HepG2 (cell line): ENCODE results near the gene CGREF1. TPM values are rescaled to one million over a fixed set of nuclear protein-coding genes. Genes with fewer than 3 reads are reported as not detected.

Experiments used
- CHCHD3 ChIP-seq: sonication (generic); formaldehyde crosslinking; IDR thresholded peaks from 2 replicates; pipeline ENCODE4 v1.8.0; 2022; ENCODE audit warnings: mild to moderate bottlenecking, missing genetic modification reagents, moderate library complexity
- DPF2 ChIP-seq: sonication (generic); formaldehyde crosslinking; IDR thresholded peaks from 2 replicates; pipeline ENCODE4 v1.4.0; 2020; ENCODE audit warnings: mild to moderate bottlenecking, low read depth, missing genetic modification reagents, borderline replicate concordance
- EZH2 ChIP-seq: conservative IDR thresholded peaks from 2 replicates; pipeline ENCODE4 v1.6.1; 2012; ENCODE audit warnings: mild to moderate bottlenecking, low read depth, low read length, moderate library complexity
- KAT2B ChIP-seq: fragments of 150-350 bp; IDR thresholded peaks from 2 replicates; pipeline ENCODE4 v1.6.1; 2014; ENCODE audit warnings: low read depth, low read length, borderline replicate concordance
- KDM3A ChIP-seq: IDR thresholded peaks from 2 replicates; pipeline ENCODE4 v1.6.1; 2018; ENCODE audit warnings: low read depth, missing compliant biosample characterization
- KDM5A ChIP-seq: fragments of 200-600 bp; sonication (generic); IDR thresholded peaks from 2 replicates; pipeline ENCODE4 v1.7.0; 2018; ENCODE audit warnings: antibody characterized with exemption, mild to moderate bottlenecking, low read length, borderline replicate concordance
- LCORL ChIP-seq, 2 experiments: fragments of 450-650 bp in 1 of 2; sonication (generic) in 1 of 2; formaldehyde crosslinking in 1 of 2; IDR thresholded peaks; 2 replicates each; pipeline versions ENCODE4 v1.5.0 to v1.6.1; 2017 to 2020; ENCODE audit warnings: antibody characterized with exemption in 1 of 2, missing genetic modification reagents in 1 of 2
- MATR3 ChIP-seq: sonication (generic); formaldehyde crosslinking; IDR thresholded peaks from 2 replicates; pipeline ENCODE4 v1.4.0; 2020; ENCODE audit warnings: missing genetic modification reagents
- MBD4 ChIP-seq: IDR thresholded peaks from 2 replicates; pipeline ENCODE4 v1.6.1; 2012; ENCODE audit warnings: low read length, inconsistent platforms, borderline replicate concordance
- POLR2A ChIP-seq, 2 experiments: IDR thresholded peaks; 2 replicates each; pipeline ENCODE4 v1.6.1; 2011; ENCODE audit warnings: low read depth in 2 of 2, low read length in 2 of 2, mild to moderate bottlenecking in 1 of 2, moderate library complexity in 1 of 2; ENCODE audit not compliant: insufficient read depth in 1 of 2
- RAD51 ChIP-seq: fragments of 450-650 bp; IDR thresholded peaks from 2 replicates; pipeline ENCODE4 v1.6.1; 2016; ENCODE audit warnings: borderline replicate concordance
- REL ChIP-seq: sonication (generic); formaldehyde crosslinking; conservative IDR thresholded peaks from 2 replicates; pipeline ENCODE4 v1.8.0; 2022; ENCODE audit warnings: mild to moderate bottlenecking, missing genetic modification reagents, moderate library complexity
- SRF ChIP-seq: IDR thresholded peaks from 2 replicates; pipeline ENCODE4 v1.6.1; 2011; ENCODE audit warnings: mild to moderate bottlenecking, low read depth, low read length, moderate library complexity
- ZFP41 ChIP-seq: sonication (generic); formaldehyde crosslinking; IDR thresholded peaks from 2 replicates; pipeline ENCODE4 v1.4.0; 2020; ENCODE audit warnings: mild to moderate bottlenecking, missing genetic modification reagents, borderline replicate concordance
- ZMYM4 ChIP-seq: sonication (generic); formaldehyde crosslinking; IDR thresholded peaks from 2 replicates; pipeline ENCODE4 v1.8.1; 2023; ENCODE audit warnings: mild to moderate bottlenecking, missing genetic modification reagents
- ZNF10 ChIP-seq: sonication (generic); formaldehyde crosslinking; IDR thresholded peaks from 2 replicates; pipeline ENCODE4 v1.4.0; 2020; ENCODE audit warnings: mild to moderate bottlenecking, low read depth, missing genetic modification reagents, borderline replicate concordance
- ZNF136 ChIP-seq: sonication (generic); formaldehyde crosslinking; IDR thresholded peaks from 2 replicates; pipeline ENCODE4 v1.8.1; 2022; ENCODE audit warnings: low read depth, mild to moderate bottlenecking, moderate library complexity, missing genetic modification reagents
- ZNF17 ChIP-seq: sonication (generic); formaldehyde crosslinking; IDR thresholded peaks from 2 replicates; pipeline ENCODE4 v1.5.0; 2020; ENCODE audit warnings: mild to moderate bottlenecking, missing genetic modification reagents
- ZNF232 ChIP-seq: sonication (generic); formaldehyde crosslinking; IDR thresholded peaks from 2 replicates; pipeline ENCODE4 v1.4.0; 2020; ENCODE audit warnings: missing genetic modification reagents, borderline replicate concordance
- ZNF296 ChIP-seq: sonication (generic); formaldehyde crosslinking; conservative IDR thresholded peaks from 2 replicates; pipeline ENCODE4 v1.5.0; 2020; ENCODE audit warnings: mild to moderate bottlenecking, missing genetic modification reagents
- ZNF552 ChIP-seq: sonication (generic); formaldehyde crosslinking; IDR thresholded peaks from 2 replicates; pipeline ENCODE4 v1.9.0; 2022; ENCODE audit warnings: missing genetic modification reagents, mild to moderate bottlenecking, borderline replicate concordance
- ZNF589 ChIP-seq: sonication (generic); formaldehyde crosslinking; conservative IDR thresholded peaks from 2 replicates; pipeline ENCODE4 v1.8.0; 2022; ENCODE audit warnings: mild to moderate bottlenecking, moderate library complexity, missing genetic modification reagents
- ZNF773 ChIP-seq: sonication (generic); formaldehyde crosslinking; IDR thresholded peaks from 2 replicates; pipeline ENCODE4 v1.4.0; 2020; ENCODE audit warnings: missing genetic modification reagents, borderline replicate concordance
- ZNF891 ChIP-seq: sonication (generic); formaldehyde crosslinking; IDR thresholded peaks from 2 replicates; pipeline ENCODE4 v1.5.0; 2020; ENCODE audit warnings: mild to moderate bottlenecking, missing genetic modification reagents
- polyA plus RNA-seq, 8 experiments: library from polyadenylated mRNA; depleted of rRNA in 3 of 8; stranded (reverse) in 7 of 8; unstranded in 1 of 8; fragments of >200 nt; fragmentation: Illumina TruSeq in 4 of 8; extraction: Trizol in 4 of 8; gene quantifications; 2 replicates each; pipeline versions ENCODE4 v1.2.1 to v1.2.3, GENCODE V29; 2011 to 2016; ENCODE audit warnings: low read depth in 4 of 8, missing spikeins in 1 of 8, mixed read lengths in 1 of 8; ENCODE audit not compliant: insufficient read depth in 1 of 8
- total RNA-seq, 5 experiments: library from RNA; depleted of rRNA; stranded (reverse); fragments of >200 nt; fragmentation: Illumina TruSeq; extraction: Trizol; gene quantifications; 2 replicates each; pipeline ENCODE4 v1.2.3, GENCODE V29; 2016; ENCODE audit warnings: low read depth in 1 of 5
- TF ChIP-seq, protein P1 (sequence below): sonication (generic); formaldehyde crosslinking; IDR thresholded peaks from 2 replicates; pipeline ENCODE4 v1.5.1; 2020; ENCODE audit warnings: missing genetic modification reagents, mild to moderate bottlenecking, borderline replicate concordance
- TF ChIP-seq, protein P2 (sequence below): sonication (generic); formaldehyde crosslinking; IDR thresholded peaks from 2 replicates; pipeline ENCODE4 v1.8.1; 2023; ENCODE audit warnings: mild to moderate bottlenecking, inconsistent platforms, moderate library complexity, missing genetic modification reagents, borderline replicate concordance
- TF ChIP-seq, protein P3 (sequence below): sonication (generic); formaldehyde crosslinking; IDR thresholded peaks from 2 replicates; pipeline ENCODE4 v1.8.0; 2022; ENCODE audit warnings: mild to moderate bottlenecking, missing genetic modification reagents

CGREF1 gene
- total and polyA plus RNA-seq, 2 of the 13 experiments (the other 11 are each of a cell fraction or from before 2014, with no cell fraction given), result 13.9 to 23.4 TPM

DNA sequence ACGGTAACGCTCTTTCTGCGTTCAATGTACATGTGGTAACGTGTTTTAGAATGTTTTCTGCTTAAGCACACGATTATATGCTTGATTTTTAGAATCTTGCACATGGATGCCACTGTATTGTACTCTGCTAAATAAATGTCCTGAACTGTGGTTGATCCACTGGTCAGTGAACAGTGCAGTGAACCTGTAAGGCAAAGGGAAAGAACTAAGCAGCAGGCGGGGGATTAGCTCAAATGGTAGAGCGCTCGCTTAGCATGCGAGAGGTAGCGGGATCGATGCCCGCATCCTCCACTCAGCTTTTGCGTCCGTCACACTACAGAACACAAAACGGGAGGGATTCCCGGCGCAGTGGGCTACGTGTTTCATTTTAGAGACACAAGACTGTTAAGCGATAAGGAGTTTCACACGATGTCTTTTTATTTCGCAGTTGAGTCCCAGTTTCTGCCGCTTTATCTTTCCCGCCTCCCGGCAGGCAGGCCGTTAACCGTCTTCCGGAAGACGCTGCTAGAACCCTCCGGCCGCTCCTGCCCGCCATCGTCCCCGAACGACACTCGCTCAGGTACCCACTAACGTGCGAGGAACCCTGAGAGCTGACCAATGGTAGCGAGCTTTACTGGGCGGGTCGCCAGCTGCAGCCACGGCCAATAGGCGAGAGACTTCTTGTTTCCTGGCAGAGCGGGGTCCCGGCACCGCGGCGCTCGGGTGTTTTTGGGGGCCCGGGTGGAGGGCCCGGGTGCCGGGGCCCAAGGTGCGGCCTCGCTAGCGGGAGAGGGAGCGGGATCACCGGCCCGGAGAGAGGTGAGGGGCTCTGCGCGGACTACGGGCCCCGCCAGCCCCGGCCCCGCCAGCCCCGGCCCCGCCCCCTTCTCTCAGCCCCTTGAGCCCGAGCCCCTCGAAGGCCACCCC lies 67.7 kb downstream of the CGREF1 start, which contains the start of gene AGBL5 (continued):
- TF ChIP-seq ZNF552 (CRISPR knock-in tag) (peak; percentile 73; the same call in 1 of the 2 replicates), KAT2B (no peak), KDM5A (peak; percentile 95; the same call in 1 of the 2 replicates), EZH2 (no peak), ZNF17 (CRISPR knock-in tag) (peak; percentile 83; the same call in 1 of the 2 replicates), RAD51 (no peak), REL (CRISPR knock-in tag) (peak; percentile 96), ZNF232 (CRISPR knock-in tag) (peak; percentile 98), ZFP41 (CRISPR knock-in tag) (0 out of 2 replicates have a peak, but pooled peaks have one; percentile 86), ZNF589 (CRISPR knock-in tag) (peak; percentile 84), POLR2A (IDR thresholded peaks at IDR 0.05; ENCODE audit: insufficient read depth in 1 of 2, low read depth in 2 of 2, low read length in 2 of 2) (peak; percentile 58 to 71; a peak in 3 of 4 replicates), ZNF136 (CRISPR knock-in tag) (peak; percentile 94; the same call in 1 of the 2 replicates), KDM3A (peak; percentile 87; the same call in 1 of the 2 replicates), ZNF773 (CRISPR knock-in tag) (peak; percentile 51; the same call in 1 of the 2 replicates), MATR3 (CRISPR knock-in tag) (no peak), SRF (no peak), DPF2 (CRISPR knock-in tag) (no peak), ZNF296 (CRISPR knock-in tag) (peak; percentile 88), MBD4 (peak; percentile 98; the same call in 1 of the 2 replicates), ZNF10 (CRISPR knock-in tag) (no peak), ZMYM4 (CRISPR knock-in tag) (peak; percentile 72; the same call in 1 of the 2 replicates), ZNF891 (CRISPR knock-in tag) (peak; percentile 99), CHCHD3 (CRISPR knock-in tag) (0 out of 2 replicates have a peak, but pooled peaks have one; percentile 75), LCORL (IDR thresholded peaks at IDR 0.05) (no peak), LCORL (CRISPR knock-in tag; IDR thresholded peaks at IDR 0.05) (peak; percentile 86)
- TF ChIP-seq, protein P1, sequence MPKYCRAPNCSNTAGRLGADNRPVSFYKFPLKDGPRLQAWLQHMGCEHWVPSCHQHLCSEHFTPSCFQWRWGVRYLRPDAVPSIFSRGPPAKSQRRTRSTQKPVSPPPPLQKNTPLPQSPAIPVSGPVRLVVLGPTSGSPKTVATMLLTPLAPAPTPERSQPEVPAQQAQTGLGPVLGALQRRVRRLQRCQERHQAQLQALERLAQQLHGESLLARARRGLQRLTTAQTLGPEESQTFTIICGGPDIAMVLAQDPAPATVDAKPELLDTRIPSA (CRISPR knock-in tag), result peak; percentile 60; the same call in 1 of the 2 replicates
- TF ChIP-seq, protein P2, sequence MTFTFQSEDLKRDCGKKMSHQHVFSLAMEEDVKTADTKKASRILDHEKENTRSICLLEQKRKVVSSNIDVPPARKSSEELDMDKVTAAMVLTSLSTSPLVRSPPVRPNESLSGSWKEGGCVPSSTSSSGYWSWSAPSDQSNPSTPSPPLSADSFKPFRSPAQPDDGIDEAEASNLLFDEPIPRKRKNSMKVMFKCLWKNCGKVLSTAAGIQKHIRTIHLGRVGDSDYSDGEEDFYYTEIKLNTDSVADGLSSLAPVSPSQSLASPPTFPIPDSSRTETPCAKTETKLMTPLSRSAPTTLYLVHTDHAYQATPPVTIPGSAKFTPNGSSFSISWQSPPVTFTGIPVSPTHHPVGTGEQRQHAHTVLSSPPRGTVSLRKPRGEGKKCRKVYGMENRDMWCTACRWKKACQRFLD (CRISPR knock-in tag), result peak; percentile 88; the same call in 1 of the 2 replicates
- TF ChIP-seq, protein P3, sequence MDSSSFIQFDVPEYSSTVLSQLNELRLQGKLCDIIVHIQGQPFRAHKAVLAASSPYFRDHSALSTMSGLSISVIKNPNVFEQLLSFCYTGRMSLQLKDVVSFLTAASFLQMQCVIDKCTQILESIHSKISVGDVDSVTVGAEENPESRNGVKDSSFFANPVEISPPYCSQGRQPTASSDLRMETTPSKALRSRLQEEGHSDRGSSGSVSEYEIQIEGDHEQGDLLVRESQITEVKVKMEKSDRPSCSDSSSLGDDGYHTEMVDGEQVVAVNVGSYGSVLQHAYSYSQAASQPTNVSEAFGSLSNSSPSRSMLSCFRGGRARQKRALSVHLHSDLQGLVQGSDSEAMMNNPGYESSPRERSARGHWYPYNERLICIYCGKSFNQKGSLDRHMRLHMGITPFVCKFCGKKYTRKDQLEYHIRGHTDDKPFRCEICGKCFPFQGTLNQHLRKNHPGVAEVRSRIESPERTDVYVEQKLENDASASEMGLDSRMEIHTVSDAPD, result peak; percentile 92
